H1 (cell line): Measurements from ENCODE around the gene MGLL. TPM values are rescaled to one million over a fixed set of nuclear protein-coding genes. Genes with fewer than 3 reads are reported as not detected.
"Not testable (repeated sequence)": the region's sequence is repeated elsewhere in the genome, so short reads cannot be mapped to it uniquely, and the experiment has no call there.

Experiments used
- CTCF ChIA-PET: fragments of 300-600 bp; sonication (Branson Sonifier 250); formaldehyde crosslinking; loops from one replicate; lab custom pipeline; 2021; ENCODE audit not compliant: partially characterized antibody; lab: Charles Lee
- POLR2A ChIA-PET: fragments of 300-600 bp; sonication (Branson Sonifier 250); formaldehyde crosslinking; loops from one replicate; lab custom pipeline; 2021; ENCODE audit warnings: inconsistent platforms; ENCODE audit not compliant: partially characterized antibody; lab: Charles Lee
- DNase-seq, 2 experiments: peaks; one replicate each; pipeline versions ENCODE4 v3.0.0 to v3.0.0-alpha.2; 2010 to 2022; ENCODE audit warnings: low spot score in 2 of 2, low read depth in 1 of 2, mixed read lengths in 1 of 2
- FAIRE-seq: peaks from 2 replicates; lab custom pipeline; 2011; peaks lifted over from hg19 to GRCh38; lab: Jason Lieb, UNC
- H2AFZ ChIP-seq: 2 replicates; pipeline ENCODE4 v1.8.1; 2012; ENCODE audit warnings: low read length, inconsistent platforms
- H2AK5ac ChIP-seq: 2 replicates; pipeline ENCODE4 v1.6.1; 2013; ENCODE audit warnings: low read depth, low read length
- H2BK120ac ChIP-seq: replicated peaks from 2 replicates; pipeline ENCODE3; 2013; ENCODE audit warnings: low read depth, low read length, inconsistent platforms
- H2BK12ac ChIP-seq: 2 replicates; pipeline ENCODE4 v1.6.1; 2013; ENCODE audit warnings: low read depth, low read length
- H2BK15ac ChIP-seq: 2 replicates; pipeline ENCODE4 v1.6.1; 2013; ENCODE audit warnings: low read length
- H2BK20ac ChIP-seq: 2 replicates; pipeline ENCODE4 v1.6.1; 2013; ENCODE audit warnings: low read length
- H2BK5ac ChIP-seq: 2 replicates; pipeline ENCODE4 v1.6.1; 2013; ENCODE audit warnings: low read depth, low read length
- H3K14ac ChIP-seq: 2 replicates; pipeline ENCODE4 v1.6.1; 2013; ENCODE audit warnings: inconsistent platforms; ENCODE audit not compliant: insufficient read length
- H3K18ac ChIP-seq: 2 replicates; pipeline ENCODE4 v1.6.1; 2013; ENCODE audit warnings: low read length; ENCODE audit errors: extremely low read depth
- H3K23ac ChIP-seq: 2 replicates; pipeline ENCODE4 v1.6.1; 2013; ENCODE audit warnings: inconsistent platforms; ENCODE audit not compliant: insufficient read length
- H3K23me2 ChIP-seq: 2 replicates; pipeline ENCODE4 v1.6.1; 2013; ENCODE audit warnings: low read depth, low read length
- H3K27ac ChIP-seq: 2 replicates; pipeline ENCODE4 v1.6.1; 2011; ENCODE audit warnings: low read depth, low read length, inconsistent platforms
- H3K27me3 ChIP-seq, 4 experiments: replicated peaks in 1 of 4; 1 replicate in 1 of 4; 2 replicates in 3 of 4; pipeline versions ENCODE4 v1.6.1 to v1.8.1; 2011 to 2013; ENCODE audit warnings: low read length in 3 of 4, mild to moderate bottlenecking in 3 of 4, inconsistent platforms in 2 of 4, mixed read lengths in 2 of 4, moderate library complexity in 1 of 4; ENCODE audit not compliant: control insufficient read depth in 3 of 4, insufficient read depth in 3 of 4; ENCODE audit errors: extremely low read depth in 1 of 4
- H3K36me3 ChIP-seq, 4 experiments: 2 replicates each; pipeline versions ENCODE4 v1.6.1 to v1.8.1; 2011 to 2013; ENCODE audit warnings: mild to moderate bottlenecking in 4 of 4, low read length in 3 of 4, moderate library complexity in 2 of 4, control low read depth in 1 of 4, inconsistent platforms in 1 of 4; ENCODE audit not compliant: insufficient read depth in 4 of 4, control insufficient read depth in 2 of 4
- H3K4ac ChIP-seq: replicated peaks from 2 replicates; pipeline ENCODE3; 2013; ENCODE audit warnings: low read length, low read depth, mixed read lengths, inconsistent platforms; ENCODE audit not compliant: insufficient read length
- H3K4me1 ChIP-seq, 4 experiments: replicated peaks in 1 of 4; 1 replicate in 1 of 4; 2 replicates in 3 of 4; pipeline versions ENCODE4 v1.6.1 to v1.8.1; 2011 to 2013; ENCODE audit warnings: low read length in 3 of 4, inconsistent platforms in 2 of 4, mixed read lengths in 1 of 4; ENCODE audit not compliant: insufficient read depth in 4 of 4, control insufficient read depth in 3 of 4
- H3K4me2 ChIP-seq, 2 experiments: 2 replicates each; pipeline versions ENCODE4 v1.6.1 to v1.8.1; 2011 to 2013; ENCODE audit warnings: low read depth in 2 of 2, low read length in 2 of 2, control low read depth in 1 of 2, inconsistent platforms in 1 of 2, mild to moderate bottlenecking in 1 of 2; ENCODE audit not compliant: insufficient read depth in 1 of 2
- H3K4me3 ChIP-seq, 4 experiments: fragments of 200-600, 300-600 bp in 1 of 4; sonication (generic), shearing (Covaris generic), sonication (Bioruptor Twin) in 1 of 4; 2 replicates each; pipeline versions ENCODE4 v1.5.1 to v1.8.1; 2011 to 2016; ENCODE audit warnings: low read length in 4 of 4, low read depth in 3 of 4, control low read depth in 2 of 4, inconsistent platforms in 2 of 4, mild to moderate bottlenecking in 2 of 4, mixed read lengths in 1 of 4, moderate library complexity in 1 of 4; ENCODE audit not compliant: insufficient read depth in 2 of 4; ENCODE audit errors: extremely low read depth in 1 of 4
- H3K56ac ChIP-seq: replicated peaks from 2 replicates; pipeline ENCODE3; 2013; ENCODE audit warnings: low read depth, mild to moderate bottlenecking, mixed read lengths, low read length, inconsistent platforms; ENCODE audit not compliant: insufficient read length
- H3K79me1 ChIP-seq: 2 replicates; pipeline ENCODE4 v1.6.1; 2013; ENCODE audit warnings: low read depth, low read length, control low read depth
- H3K79me2 ChIP-seq, 2 experiments: 2 replicates each; pipeline versions ENCODE4 v1.6.1 to v1.8.1; 2012 to 2013; ENCODE audit warnings: low read length in 2 of 2, mild to moderate bottlenecking in 2 of 2, inconsistent platforms in 1 of 2; ENCODE audit not compliant: insufficient read depth in 2 of 2, control insufficient read depth in 1 of 2
- H3K9ac ChIP-seq, 4 experiments: replicated peaks in 1 of 4; 1 replicate in 1 of 4; 2 replicates in 3 of 4; pipeline versions ENCODE4 v1.6.1 to v1.8.1; 2011 to 2013; ENCODE audit warnings: low read depth in 3 of 4, low read length in 3 of 4, control low read depth in 2 of 4, mild to moderate bottlenecking in 2 of 4, moderate library complexity in 2 of 4, inconsistent platforms in 1 of 4; ENCODE audit errors: extremely low read depth in 1 of 4
- H3K9me3 ChIP-seq, 2 experiments: 2 replicates each; pipeline versions ENCODE4 v1.6.1 to v1.8.1; 2012 to 2013; ENCODE audit warnings: mild to moderate bottlenecking in 2 of 2, moderate library complexity in 2 of 2, control low read depth in 1 of 2, inconsistent platforms in 1 of 2, low read depth in 1 of 2, low read length in 1 of 2, mixed read lengths in 1 of 2; ENCODE audit not compliant: insufficient read depth in 2 of 2
- H4K20me1 ChIP-seq, 2 experiments: replicated peaks in 1 of 2; 2 replicates each; pipeline versions ENCODE3 to v1.8.1; 2011 to 2013; ENCODE audit warnings: inconsistent platforms in 2 of 2, low read length in 2 of 2, mild to moderate bottlenecking in 1 of 2; ENCODE audit not compliant: insufficient read depth in 2 of 2, control insufficient read depth in 1 of 2
- H4K5ac ChIP-seq: 2 replicates; pipeline ENCODE4 v1.6.1; 2013; ENCODE audit warnings: low read length, low read depth, mixed read lengths, inconsistent platforms; ENCODE audit not compliant: insufficient read length
- H4K8ac ChIP-seq: 2 replicates; pipeline ENCODE4 v1.8.0; 2013; ENCODE audit warnings: mild to moderate bottlenecking, moderate library complexity, low read length, inconsistent platforms; ENCODE audit not compliant: insufficient read depth; ENCODE audit errors: extremely low read depth
- H4K91ac ChIP-seq: replicated peaks from 2 replicates; pipeline ENCODE3; 2013; ENCODE audit warnings: low read length, mixed read lengths, inconsistent platforms; ENCODE audit not compliant: insufficient read length
- CHD1 ChIP-seq: IDR thresholded peaks from 2 replicates; pipeline ENCODE4 v1.6.1; 2012; ENCODE audit warnings: low read depth, low read length, improper control_type of control experiment
- SUZ12 ChIP-seq: fragments of 200-600 bp; sonication (generic); IDR thresholded peaks from 2 replicates; pipeline ENCODE4 v1.6.1; 2012; ENCODE audit warnings: mild to moderate bottlenecking, inconsistent platforms, low read length, moderate library complexity, mixed read lengths
- WGBS, 2 experiments: shearing (Covaris generic) in 1 of 2; methylation state at CpG; one replicate each; pipeline versions ENCODE4 v1.1.6 to v1.1.7; 2013 to 2015; ENCODE audit warnings: low lambda C conversion rate in 2 of 2, mixed read lengths in 2 of 2, inconsistent platforms in 1 of 2, low coverage in 1 of 2, missing lambda C conversion rate in 1 of 2; ENCODE audit not compliant: insufficient replicate concordance in 2 of 2, insufficient coverage in 1 of 2, insufficient read length in 1 of 2; ENCODE audit errors: extremely low coverage in 1 of 2, missing lambda C conversion rate in 1 of 2; 5-methylcytosine and 5-hydroxymethylcytosine counted together
- polyA plus RNA-seq, 7 experiments: library from polyadenylated mRNA; depleted of rRNA in 3 of 7; stranded (reverse) in 5 of 7; unstranded in 2 of 7; fragments of >200 nt in 5 of 7; fragments of 200-250 nt in 2 of 7; gene quantifications; 1 replicate in 5 of 7; 2 replicates in 1 of 7; 4 replicates in 1 of 7; pipeline versions ENCODE4 v1.2.1 to v1.2.3, GENCODE V29; 2011 to 2013; ENCODE audit warnings: missing spikeins in 2 of 7, mixed read lengths in 2 of 7
- total RNA-seq: library from RNA; stranded (reverse); fragmentation: NEBNext Ultra II Directional; extraction: Animal tissue kit (Norgen Biotek cat#: 25700); gene quantifications from 2 replicates; pipeline ENCODE4 v1.2.1, GENCODE V29; 2021
- TF ChIP-seq, protein P1 (sequence below), 3 experiments: IDR thresholded peaks; 1 replicate in 2 of 3; 2 replicates in 1 of 3; pipeline versions ENCODE4 v1.5.1 to v1.6.1; 2011; ENCODE audit warnings: low read length in 3 of 3, mild to moderate bottlenecking in 3 of 3, inconsistent platforms in 2 of 3, low read depth in 1 of 3, moderate library complexity in 1 of 3; ENCODE audit not compliant: insufficient read depth in 1 of 3; ENCODE audit errors: control extremely low read depth in 1 of 3

Gene MGLL
- total and polyA plus RNA-seq, 2 of the 8 experiments (the other 6 are each of a cell fraction or from before 2014, with no cell fraction given): 0.05 to 0.34 TPM

DNA sequence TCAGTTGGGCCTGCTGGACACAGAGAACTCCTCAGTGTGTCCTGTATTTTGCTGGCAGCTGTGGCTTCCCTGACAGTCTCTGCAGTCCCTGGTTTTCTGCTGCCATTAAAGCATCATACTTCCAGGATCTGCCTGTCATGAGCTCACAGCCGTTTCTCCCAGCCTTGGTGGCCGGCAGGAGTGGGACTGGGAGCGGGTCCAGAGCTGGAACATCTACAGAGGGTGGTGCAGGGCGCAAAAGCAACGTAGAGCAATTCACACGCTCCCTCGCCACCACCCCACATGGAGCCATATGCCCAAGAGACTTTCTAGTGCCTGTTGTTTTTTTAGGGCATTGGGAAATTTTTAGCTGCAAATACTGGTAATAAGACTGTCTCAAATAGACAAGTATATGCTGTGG is 116.0 kb downstream of the MGLL start (continued):
- TF ChIP-seq, protein P1, sequence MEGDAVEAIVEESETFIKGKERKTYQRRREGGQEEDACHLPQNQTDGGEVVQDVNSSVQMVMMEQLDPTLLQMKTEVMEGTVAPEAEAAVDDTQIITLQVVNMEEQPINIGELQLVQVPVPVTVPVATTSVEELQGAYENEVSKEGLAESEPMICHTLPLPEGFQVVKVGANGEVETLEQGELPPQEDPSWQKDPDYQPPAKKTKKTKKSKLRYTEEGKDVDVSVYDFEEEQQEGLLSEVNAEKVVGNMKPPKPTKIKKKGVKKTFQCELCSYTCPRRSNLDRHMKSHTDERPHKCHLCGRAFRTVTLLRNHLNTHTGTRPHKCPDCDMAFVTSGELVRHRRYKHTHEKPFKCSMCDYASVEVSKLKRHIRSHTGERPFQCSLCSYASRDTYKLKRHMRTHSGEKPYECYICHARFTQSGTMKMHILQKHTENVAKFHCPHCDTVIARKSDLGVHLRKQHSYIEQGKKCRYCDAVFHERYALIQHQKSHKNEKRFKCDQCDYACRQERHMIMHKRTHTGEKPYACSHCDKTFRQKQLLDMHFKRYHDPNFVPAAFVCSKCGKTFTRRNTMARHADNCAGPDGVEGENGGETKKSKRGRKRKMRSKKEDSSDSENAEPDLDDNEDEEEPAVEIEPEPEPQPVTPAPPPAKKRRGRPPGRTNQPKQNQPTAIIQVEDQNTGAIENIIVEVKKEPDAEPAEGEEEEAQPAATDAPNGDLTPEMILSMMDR (IDR thresholded peaks at IDR 0.05; ENCODE audit: control extremely low read depth in 1 of 3, insufficient read depth in 1 of 3, low read depth in 1 of 3, low read length in 3 of 3): no peak
- TF ChIP-seq SUZ12 (no peak), CHD1 (no peak)

DNA sequence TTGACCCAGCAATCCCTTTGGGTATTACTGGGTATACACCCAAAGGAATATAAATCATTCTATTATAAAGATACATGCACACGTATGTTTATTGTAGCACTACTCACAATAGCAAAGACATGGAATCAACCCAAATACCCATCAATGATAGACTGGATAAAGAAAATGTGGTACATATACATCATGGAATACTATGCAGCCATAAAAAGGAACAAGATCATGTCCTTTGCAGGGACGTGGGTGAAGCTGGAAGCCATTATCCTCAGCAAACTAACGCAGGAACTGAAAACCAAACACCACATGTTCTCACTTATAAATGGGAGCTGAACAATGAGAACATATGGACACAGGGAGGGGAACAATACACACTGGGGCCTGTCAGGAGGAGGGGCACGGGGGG is 117.5 kb downstream of the MGLL start:
- H3K79me1 ChIP-seq, H3K9ac ChIP-seq, H3K56ac ChIP-seq, H3K23ac ChIP-seq, H3K9me3 ChIP-seq, H4K20me1 ChIP-seq, H2BK120ac ChIP-seq, H3K4ac ChIP-seq, H2AFZ ChIP-seq, POLR2A ChIA-PET, H3K27ac ChIP-seq, H4K5ac ChIP-seq, H2BK12ac ChIP-seq, H3K4me1 ChIP-seq, H3K23me2 ChIP-seq, H4K8ac ChIP-seq, H4K91ac ChIP-seq, H2BK5ac ChIP-seq, H3K4me3 ChIP-seq, H2BK20ac ChIP-seq, H2BK15ac ChIP-seq, DNase-seq, H3K14ac ChIP-seq, H2AK5ac ChIP-seq, H3K27me3 ChIP-seq, H3K79me2 ChIP-seq, FAIRE-seq, H3K4me2 ChIP-seq, H3K36me3 ChIP-seq, H3K18ac ChIP-seq: not testable (repeated sequence)
- 88% methylated on average over 4 of the region's 4 CpGs; no CpG with 5 or more reads in 1 of the 2 experiments for WGBS, 2 experiments
- CTCF ChIA-PET: interaction anchor here (0.7 to 1.6 kb wide), 2 partner anchors 8 to 59 kb away, joined by 3 to 5 read pairs; no protein-coding TSS in a partner anchor
